Effector memory CD8-positive, alpha-beta T cell (primary cell): ENCODE data around the gene GIPC3.

Experiments used
- ATAC-seq: fragments of 150-1000 bp; cut with Tn5 transposase; replicated peaks from 2 replicates; pipeline ENCODE4 v1.10.0; 2021; ENCODE audit warnings: mild to moderate bottlenecking, moderate library complexity
- DNase-seq, 3 experiments: peaks; one replicate each; pipeline ENCODE4 v3.0.0; 2021
- H3K27ac Mint-ChIP-seq, 2 donors: one replicate each; pipeline ENCODE4 v1.8.0; 2022; ENCODE audit warnings: mild to moderate bottlenecking in 2 of 2, mixed read lengths in 2 of 2, moderate library complexity in 2 of 2
- H3K27me3 Mint-ChIP-seq, 2 donors: one replicate each; pipeline ENCODE4 v1.8.0; 2022; ENCODE audit warnings: mixed read lengths in 2 of 2
- H3K36me3 Mint-ChIP-seq: one replicate; pipeline ENCODE4 v1.8.0; 2022; ENCODE audit warnings: mild to moderate bottlenecking, moderate library complexity, mixed read lengths; ENCODE audit not compliant: insufficient read depth
- H3K4me1 Mint-ChIP-seq, 2 donors: one replicate each; pipeline ENCODE4 v1.8.0; 2022; ENCODE audit warnings: low read depth in 2 of 2, mixed read lengths in 2 of 2
- H3K4me3 Mint-ChIP-seq, 2 donors: one replicate each; pipeline ENCODE4 v1.8.0; 2022; ENCODE audit warnings: mild to moderate bottlenecking in 2 of 2, mixed read lengths in 2 of 2, moderate library complexity in 2 of 2
- H3K9me3 Mint-ChIP-seq, 2 donors: one replicate each; pipeline ENCODE4 v1.8.0; 2022; ENCODE audit warnings: mixed read lengths in 2 of 2

The GIPC3 gene

GRCh38 chr19:3641515-3642269, 56.4 kb downstream of the GIPC3 start:
- Mint-ChIP-seq H3K27ac (no peak overlapping the region), H3K36me3 (peaks cover 8% of the 10 kb centered on the region), H3K9me3 (no peaks in the 10 kb centered on the region), H3K4me3 (no peak overlapping the region), H3K27me3 (no peaks in the 10 kb centered on the region), H3K4me1 (no peaks in the 10 kb centered on the region)
- no peak for ATAC-seq
- no peak for DNase-seq

- H3K36me3 Mint-ChIP-seq = peaks cover 8% of the 10 kb centered on the region
- H3K4me3 Mint-ChIP-seq = peak overlapping the region in 1 of 2 donors; percentile 25
- H3K27ac Mint-ChIP-seq = no peak overlapping the region
- no peaks in the 10 kb centered on the region for H3K9me3 Mint-ChIP-seq
- H3K27me3 Mint-ChIP-seq = no peaks in the 10 kb centered on the region
- DNase-seq (no peak), ATAC-seq (no peak)
- H3K4me1 Mint-ChIP-seq = no peaks in the 10 kb centered on the region
Observed at GRCh38 chr19:3642296-3642695, 57.0 kb downstream of the GIPC3 start.
